B cell (primary cell): ENCODE measurements around the gene ACY1. TPM values are rescaled to one million over a fixed set of nuclear protein-coding genes. Genes with fewer than 3 reads are reported as not detected.

ENCODE experiments used
- ATAC-seq: fragments of 200-7000 bp; cut with Tn5 transposase; one replicate; pipeline ENCODE4 v1.10.0; 2021; ENCODE audit warnings: low read depth, mild to moderate bottlenecking, moderate number of reproducible peaks, moderate library complexity
- CTCF ChIA-PET: fragments of 350-600 bp; sonication (Branson Sonifier 250); formaldehyde crosslinking; loops from one replicate; lab custom pipeline; 2021; ENCODE audit warnings: antibody characterized with exemption, inconsistent platforms; lab: Charles Lee
- POLR2A ChIA-PET: fragments of 350-600 bp; sonication (Branson Sonifier 250); formaldehyde crosslinking; loops from one replicate; lab custom pipeline; 2021; ENCODE audit warnings: antibody characterized with exemption; lab: Charles Lee
- DNase-seq: peaks from one replicate; pipeline ENCODE4 v3.0.0; 2013
- H2AFZ ChIP-seq: 2 replicates; pipeline ENCODE4 v1.6.1; 2012; ENCODE audit warnings: mild to moderate bottlenecking, low read depth, low read length; ENCODE audit not compliant: insufficient read depth, poor library complexity, severe bottlenecking
- H3K27ac ChIP-seq, 2 donors: 1 replicate in 1 of 2; 2 replicates in 1 of 2; pipeline ENCODE4 v1.5.1; 2012 to 2013; ENCODE audit warnings: low read length in 2 of 2, mild to moderate bottlenecking in 2 of 2, moderate library complexity in 1 of 2
- H3K27me3 ChIP-seq, 4 experiments: fragments of 200-600 bp in 1 of 4; sonication (generic) in 1 of 4; replicated peaks in 1 of 4; 1 replicate in 2 of 4; 2 replicates in 2 of 4; pipeline versions ENCODE4 v1.6.1 to v1.7.0; 2013 to 2016; ENCODE audit warnings: low read length in 3 of 4, mild to moderate bottlenecking in 2 of 4, mixed read lengths in 1 of 4, moderate library complexity in 1 of 4; ENCODE audit not compliant: insufficient read depth in 4 of 4, control insufficient read depth in 3 of 4; ENCODE audit errors: control extremely low read depth in 1 of 4
- H3K36me3 ChIP-seq, 2 experiments: replicated peaks in 1 of 2; 1 replicate in 1 of 2; 2 replicates in 1 of 2; pipeline versions ENCODE4 v1.6.1 to v1.7.1; 2013; ENCODE audit warnings: low read length in 1 of 2; ENCODE audit not compliant: insufficient read depth in 2 of 2, control insufficient read depth in 1 of 2; ENCODE audit errors: control extremely low read depth in 1 of 2, extremely low read depth in 1 of 2
- H3K4me1 ChIP-seq, 2 donors: fragments of 200-600 bp in 1 of 2; sonication (generic) in 1 of 2; 1 replicate in 1 of 2; 2 replicates in 1 of 2; pipeline versions ENCODE4 v1.5.1 to v1.6.1; 2013 to 2017; ENCODE audit warnings: low read length in 2 of 2; ENCODE audit not compliant: control insufficient read depth in 2 of 2, insufficient read depth in 2 of 2
- H3K4me2 ChIP-seq: replicated peaks from 2 replicates; pipeline ENCODE3; 2012; ENCODE audit warnings: mild to moderate bottlenecking, low read depth, low read length; ENCODE audit not compliant: poor library complexity, severe bottlenecking
- H3K4me3 ChIP-seq, 5 experiments: fragments of 200-600 bp in 1 of 5; sonication (generic) in 1 of 5; 1 replicate in 3 of 5; 2 replicates in 2 of 5; pipeline versions ENCODE4 v1.5.1 to v1.7.0; 2011 to 2016; ENCODE audit warnings: low read length in 4 of 5, mild to moderate bottlenecking in 4 of 5, low read depth in 2 of 5, control low read depth in 1 of 5, moderate library complexity in 1 of 5; ENCODE audit not compliant: insufficient read depth in 1 of 5; ENCODE audit errors: control extremely low read depth in 1 of 5, extremely low read depth in 1 of 5
- H3K79me2 ChIP-seq: fragments of 200-600 bp; sonication (generic); one replicate; pipeline ENCODE4 v1.6.0; 2016; ENCODE audit warnings: low read length; ENCODE audit not compliant: control insufficient read depth, insufficient read depth
- H3K9ac ChIP-seq: fragments of 200-600 bp; sonication (generic); 2 replicates; pipeline ENCODE4 v1.6.1; 2017; ENCODE audit warnings: mild to moderate bottlenecking, low read length, moderate library complexity
- H3K9me3 ChIP-seq, 3 donors: one replicate each; pipeline versions ENCODE4 v1.6.1 to v1.7.1; 2013; ENCODE audit warnings: low read length in 2 of 3; ENCODE audit not compliant: control insufficient read depth in 2 of 3, insufficient read depth in 1 of 3; ENCODE audit errors: control extremely low read depth in 1 of 3
- H4K20me1 ChIP-seq: 2 replicates; pipeline ENCODE4 v1.6.0; 2012; ENCODE audit warnings: mild to moderate bottlenecking, low read length; ENCODE audit not compliant: insufficient read depth, control insufficient read depth, poor library complexity, severe bottlenecking
- H3K27ac Mint-ChIP-seq: one replicate; pipeline ENCODE4 v1.8.0; 2021; ENCODE audit warnings: mixed read lengths
- H3K27me3 Mint-ChIP-seq: one replicate; pipeline ENCODE4 v1.8.0; 2021; ENCODE audit warnings: mixed read lengths
- H3K4me1 Mint-ChIP-seq: one replicate; pipeline ENCODE4 v1.8.0; 2021; ENCODE audit warnings: mixed read lengths
- H3K4me3 Mint-ChIP-seq: one replicate; pipeline ENCODE4 v1.8.0; 2021; ENCODE audit warnings: mixed read lengths
- H3K9me3 Mint-ChIP-seq: one replicate; pipeline ENCODE4 v1.8.0; 2022; ENCODE audit warnings: mixed read lengths; ENCODE audit not compliant: insufficient read depth
- EZH2 ChIP-seq: IDR thresholded peaks from 2 replicates; pipeline ENCODE4 v1.6.1; 2012; ENCODE audit warnings: borderline replicate concordance, low read depth, mild to moderate bottlenecking, moderate library complexity, low read length; ENCODE audit not compliant: insufficient read depth, poor library complexity, severe bottlenecking
- WGBS: methylation state at CpG from one replicate; pipeline ENCODE4 v1.1.5; 2013; ENCODE audit warnings: missing lambda C conversion rate; ENCODE audit not compliant: insufficient coverage; 5-methylcytosine and 5-hydroxymethylcytosine counted together
- intact Hi-C: fragments of 100-400 bp; cut with micrococcal nuclease; formaldehyde crosslinking; loops from one replicate; pipeline ENCODE4 v1.10.0; 2022
- polyA plus RNA-seq: library from polyadenylated mRNA; depleted of rRNA; stranded (reverse); fragments of >200 nt; gene quantifications from 2 replicates; pipeline ENCODE4 v1.2.3, GENCODE V29; 2012
- total RNA-seq, 2 donors: library from RNA; stranded (reverse); fragments of 120-200 nt in 1 of 2; gene quantifications; 1 replicate in 1 of 2; 2 replicates in 1 of 2; pipeline versions ENCODE4 v1.2.3 to v1.2.4, GENCODE V29; 2013 to 2022
- TF ChIP-seq, protein P1 (sequence below): fragments of 200-600 bp; IDR thresholded peaks from one replicate; pipeline ENCODE4 v1.8.0; 2022; ENCODE audit warnings: antibody characterized with exemption, mild to moderate bottlenecking

ACY1 gene
- total and polyA plus RNA-seq, 2 donors (not counting 1 experiment from before 2014, with no cell fraction given): 14.6 to 26.2 TPM

DNA sequence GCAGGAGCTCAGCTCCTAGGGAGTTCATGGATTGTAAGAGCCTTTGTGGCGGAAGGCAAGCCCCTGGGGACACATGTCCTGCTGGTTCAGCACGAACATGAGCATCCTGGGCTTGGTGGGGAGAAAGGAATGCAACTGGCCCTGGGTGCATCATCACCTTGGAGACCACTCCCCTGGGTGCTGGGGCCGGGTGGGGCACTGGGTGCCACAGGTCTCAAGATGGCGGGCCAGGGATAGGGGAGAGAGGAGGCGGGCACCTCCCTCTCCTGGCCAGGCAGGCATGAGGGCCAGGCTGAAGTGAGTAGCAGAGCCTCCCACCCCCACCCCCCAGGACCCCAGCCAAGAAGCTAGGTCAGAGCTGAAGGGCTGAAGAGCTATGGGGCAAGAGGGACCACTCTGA lies 16.8 kb upstream of the ACY1 start:
- Mint-ChIP-seq H3K27ac (no peak overlapping the region), H3K9me3 (no peaks in the 10 kb centered on the region), H3K4me1 (peaks cover 21% of the 10 kb centered on the region), H3K4me3 (peak overlapping the region; percentile 87), H3K27me3 (no peaks in the 10 kb centered on the region)
- H3K9me3 ChIP-seq: no peaks in the 10 kb centered on the region
- TF ChIP-seq, protein P1, sequence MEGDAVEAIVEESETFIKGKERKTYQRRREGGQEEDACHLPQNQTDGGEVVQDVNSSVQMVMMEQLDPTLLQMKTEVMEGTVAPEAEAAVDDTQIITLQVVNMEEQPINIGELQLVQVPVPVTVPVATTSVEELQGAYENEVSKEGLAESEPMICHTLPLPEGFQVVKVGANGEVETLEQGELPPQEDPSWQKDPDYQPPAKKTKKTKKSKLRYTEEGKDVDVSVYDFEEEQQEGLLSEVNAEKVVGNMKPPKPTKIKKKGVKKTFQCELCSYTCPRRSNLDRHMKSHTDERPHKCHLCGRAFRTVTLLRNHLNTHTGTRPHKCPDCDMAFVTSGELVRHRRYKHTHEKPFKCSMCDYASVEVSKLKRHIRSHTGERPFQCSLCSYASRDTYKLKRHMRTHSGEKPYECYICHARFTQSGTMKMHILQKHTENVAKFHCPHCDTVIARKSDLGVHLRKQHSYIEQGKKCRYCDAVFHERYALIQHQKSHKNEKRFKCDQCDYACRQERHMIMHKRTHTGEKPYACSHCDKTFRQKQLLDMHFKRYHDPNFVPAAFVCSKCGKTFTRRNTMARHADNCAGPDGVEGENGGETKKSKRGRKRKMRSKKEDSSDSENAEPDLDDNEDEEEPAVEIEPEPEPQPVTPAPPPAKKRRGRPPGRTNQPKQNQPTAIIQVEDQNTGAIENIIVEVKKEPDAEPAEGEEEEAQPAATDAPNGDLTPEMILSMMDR: no peak
- TF ChIP-seq EZH2: no peak
- H3K4me2 ChIP-seq: peak overlapping the region; percentile 99
- CTCF ChIA-PET: interaction anchor here (0.6 to 2.6 kb wide), 3 partner anchors 7 to 24 kb away, joined by 3 to 14 read pairs (median 8); partner anchors contain the start of genes ABHD14B, PARP3 and RRP9
- H3K79me2 ChIP-seq: peaks cover 4% of the 10 kb centered on the region
- ATAC-seq (no peak), DNase-seq (no peak)
- H4K20me1 ChIP-seq: no peaks in the 10 kb centered on the region
- no peaks in the 10 kb centered on the region for H3K27me3 ChIP-seq
- peaks cover 0 to under 1% of the 10 kb centered on the region in 2 experiments for H3K36me3 ChIP-seq
- H3K9ac ChIP-seq: peak overlapping the region; percentile 69
- POLR2A ChIA-PET: interaction anchor here (0.7 kb wide), 1 partner anchor 318 kb away, joined by 5 read pairs; no protein-coding TSS in a partner anchor
- peak overlapping the region in 4 of 5 experiments; percentile 36 to 74 (median 48) for H3K4me3 ChIP-seq
- no peak overlapping the region for H3K27ac ChIP-seq
- intact Hi-C loops: no loop called here
- peaks cover 6 to 20% of the 10 kb centered on the region in 2 donors for H3K4me1 ChIP-seq
- WGBS: 98% methylated on average over 3 of the region's 5 CpGs
- peak overlapping the region; percentile 90 for H2AFZ ChIP-seq

DNA sequence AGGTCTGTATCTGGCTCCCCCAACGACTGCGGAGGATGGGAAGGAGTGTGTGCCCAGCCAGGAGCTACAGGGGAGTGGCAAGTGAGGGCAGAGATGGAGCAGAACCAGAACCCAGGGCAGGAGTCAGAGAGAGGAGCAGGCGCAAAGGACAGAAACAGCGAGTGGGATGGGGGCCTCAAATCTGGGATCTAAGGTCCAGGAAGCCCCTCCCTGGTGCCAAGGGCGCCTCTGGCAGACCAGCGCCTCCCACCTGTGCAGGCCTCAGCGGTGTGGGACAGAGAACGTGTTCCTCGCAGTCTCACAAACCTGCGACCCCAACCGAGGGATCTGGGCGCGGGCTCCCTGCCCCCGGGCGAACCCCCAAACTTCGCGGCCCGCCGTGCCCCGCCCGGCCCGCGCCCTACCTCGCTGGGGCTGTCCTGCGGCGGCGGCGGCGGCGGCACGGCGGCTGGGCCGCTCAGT lies 16.4 kb upstream of the ACY1 start:
- peak overlapping the region; percentile 99 for H3K4me2 ChIP-seq
- ChIA-PET POLR2A (interaction anchor here (0.7 to 1.5 kb wide), 2 partner anchors 16 to 317 kb away, joined by 4 to 5 read pairs; no protein-coding TSS in a partner anchor), CTCF (interaction anchor here (0.6 to 2.6 kb wide), 2 partner anchors 15 to 25 kb away, joined by 3 to 14 read pairs; partner anchors contain the start of genes PARP3 and RRP9)
- peak overlapping the region; percentile 90 for H2AFZ ChIP-seq
- no peaks in the 10 kb centered on the region for H3K27me3 Mint-ChIP-seq
- ATAC-seq (peak; percentile 62), DNase-seq (no peak)
- H3K27me3 ChIP-seq: no peaks in the 10 kb centered on the region
- H3K4me3 ChIP-seq: peak overlapping the region in 4 of 5 experiments; percentile 36 to 74 (median 48)
- peak overlapping the region; percentile 87 for H3K4me3 Mint-ChIP-seq
- H3K9me3 ChIP-seq: no peaks in the 10 kb centered on the region
- TF ChIP-seq EZH2: no peak
- TF ChIP-seq, protein P1: no peak
- H3K27ac Mint-ChIP-seq: no peak overlapping the region
- intact Hi-C loops: no loop called here
- peaks cover 4% of the 10 kb centered on the region for H3K79me2 ChIP-seq
- peak overlapping the region in 1 of 2 donors; percentile 41 for H3K27ac ChIP-seq
- H4K20me1 ChIP-seq: no peaks in the 10 kb centered on the region
- peaks cover 6 to 20% of the 10 kb centered on the region in 2 donors for H3K4me1 ChIP-seq
- H3K9ac ChIP-seq: peak overlapping the region; percentile 69
- 7% methylated on average over 33 of the region's 33 CpGs for WGBS
- H3K36me3 ChIP-seq: peaks cover 0 to 3% of the 10 kb centered on the region in 2 experiments
- H3K9me3 Mint-ChIP-seq: no peaks in the 10 kb centered on the region
- H3K4me1 Mint-ChIP-seq: peaks cover 21% of the 10 kb centered on the region
